RPMI7951 (cell line): Measurements from ENCODE around the gene EFHD2. TPM values are rescaled to one million over a fixed set of nuclear protein-coding genes. Genes with fewer than 3 reads are reported as not detected.
A peak's percentile ranks its signal among the peaks of the same experiment; 100 is the strongest.
"Not testable (repeated sequence)": the region's sequence is repeated elsewhere in the genome, so short reads cannot be mapped to it uniquely, and the experiment has no call there.

Experiments used
- DNase-seq: peaks from one replicate; pipeline ENCODE4 v3.0.0-alpha.2; 2012; ENCODE audit warnings: low read depth
- total RNA-seq: library from RNA; depleted of rRNA; stranded (reverse); fragments of >200 nt; shearing (Covaris generic); gene quantifications from 2 replicates; pipeline ENCODE4 v1.2.3, GENCODE V29; 2014

EFHD2 gene
- total RNA-seq, 1 experiment from 2014 or later, result 52.5 TPM

GRCh38 chr1:15412175-15412800, 2.6 kb downstream of the EFHD2 start:
- peak; percentile 45 for DNase-seq

- DNase-seq, result no peak
Measured at GRCh38 chr1:15412843-15413242, 3.2 kb downstream of the EFHD2 start.

GRCh38 chr1:15413563-15414444, 4.1 kb downstream of the EFHD2 start:
- DNase-seq, result no peak

- DNase-seq, result no peak
Measured at GRCh38 chr1:15414445-15414983, 4.8 kb downstream of the EFHD2 start.

- DNase-seq, result peak; percentile 89
Measured at GRCh38 chr1:15417059-15417934, 7.6 kb downstream of the EFHD2 start.

- DNase-seq, result peak; percentile 50
Measured at GRCh38 chr1:15418806-15419515, 9.3 kb downstream of the EFHD2 start.

- DNase-seq, result no peak
Measured at GRCh38 chr1:15420853-15421465, 11.3 kb downstream of the EFHD2 start.

GRCh38 chr1:15422871-15423270, 13.2 kb downstream of the EFHD2 start:
- no peak for DNase-seq

GRCh38 chr1:15423355-15424077, 13.8 kb downstream of the EFHD2 start:
- DNase-seq, result peak; percentile 61

- DNase-seq, result no peak
Measured at GRCh38 chr1:15424146-15424667, 14.5 kb downstream of the EFHD2 start.

GRCh38 chr1:15424981-15425380, 15.3 kb downstream of the EFHD2 start:
- DNase-seq, result no peak

- DNase-seq, result no peak
Measured at GRCh38 chr1:15425521-15425920, 15.8 kb downstream of the EFHD2 start.

- no peak for DNase-seq
Measured at GRCh38 chr1:15425958-15426357, 16.3 kb downstream of the EFHD2 start.

GRCh38 chr1:15426492-15427279, 17.0 kb downstream of the EFHD2 start:
- peak; percentile 52 for DNase-seq

- DNase-seq, result no peak
Measured at GRCh38 chr1:15427280-15427666, 17.6 kb downstream of the EFHD2 start.

- not testable (repeated sequence) for DNase-seq
Measured at GRCh38 chr1:15428252-15428651, 18.6 kb downstream of the EFHD2 start.

GRCh38 chr1:15428815-15429435, 19.2 kb downstream of the EFHD2 start:
- no peak for DNase-seq

- peak; percentile 75 for DNase-seq
Measured at GRCh38 chr1:15429701-15430149, 20.0 kb downstream of the EFHD2 start.
